Measurements from ENCODE around the gene HDAC9.

Gene HDAC9

DNA sequence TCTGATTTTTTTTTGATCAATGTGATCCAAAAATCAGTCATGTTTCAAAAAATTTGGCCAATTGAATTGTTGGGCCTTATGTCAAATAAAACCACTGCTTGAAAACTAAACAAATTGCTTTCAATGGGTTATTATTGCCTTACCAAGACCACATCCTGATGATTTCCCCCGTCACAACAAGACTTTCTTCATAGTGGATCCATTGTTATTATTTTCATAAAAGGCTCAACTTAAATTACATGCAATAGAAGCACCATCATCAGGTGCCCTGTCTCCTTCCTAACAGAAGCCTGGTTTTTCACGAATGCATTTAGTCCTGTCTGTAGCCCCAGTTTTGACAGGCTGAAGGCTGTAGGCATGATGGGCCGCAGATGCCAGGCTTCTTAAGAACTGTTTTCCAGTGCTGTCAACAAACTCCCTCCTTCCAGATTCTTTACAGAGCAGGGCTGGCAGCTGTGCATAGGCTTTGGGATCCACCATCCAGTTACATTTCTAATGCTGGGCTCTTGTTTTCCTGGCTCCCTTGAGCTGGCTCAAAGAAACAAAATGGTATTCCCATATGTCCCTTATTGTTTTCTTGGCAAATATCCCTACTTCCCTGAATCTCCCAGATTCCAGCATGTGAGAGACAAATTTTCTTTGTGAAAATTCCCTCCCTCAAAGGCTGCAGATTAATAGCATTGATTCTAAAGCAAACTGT, 319.9 kb downstream of the HDAC9 start:
- Histone ChIP-seq H3K4me2 (ENCODE audit: low read length) (no peak overlapping the region), H4K20me1 (ENCODE audit: control insufficient read depth, insufficient read depth, low read depth, low read length) (no peaks in the 10 kb centered on the region)

DNA sequence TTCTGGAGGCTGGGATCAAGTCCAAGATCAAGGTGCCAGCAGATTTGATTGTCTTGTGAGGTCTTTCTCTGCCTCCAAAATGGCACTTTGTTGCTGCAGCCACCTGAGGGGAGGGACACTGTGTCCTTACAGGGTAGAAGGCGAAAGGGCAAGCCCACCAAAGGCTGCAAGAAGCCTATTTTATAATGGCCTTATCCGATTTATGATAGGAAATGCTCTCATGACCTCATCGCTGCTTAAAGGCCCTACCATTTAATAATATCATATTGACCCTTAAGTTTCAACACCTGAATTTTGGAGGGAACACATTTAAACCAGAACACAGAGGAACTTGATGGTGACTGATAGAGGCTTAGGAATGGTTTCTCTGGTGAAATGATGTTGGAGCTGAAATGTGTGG, 325.4 kb downstream of the HDAC9 start:
- Histone ChIP-seq H4K20me1 (ENCODE audit: control insufficient read depth, insufficient read depth, low read depth, low read length) (no peaks in the 10 kb centered on the region), H3F3A (ENCODE audit: control insufficient read depth, insufficient read depth) (no peaks in the 10 kb centered on the region), H3K79me2 (ENCODE audit: control insufficient read depth, low read length) (no peaks in the 10 kb centered on the region), H3K36me3 (ENCODE audit: control insufficient read depth, low read length) (no peaks in the 10 kb centered on the region), H3K9me2 (replicated peaks; ENCODE audit: control insufficient read depth, low read length) (no peaks in the 10 kb centered on the region), H3K4me3 (ENCODE audit: low read length) (no peak overlapping the region), H3K9me3 (ENCODE audit: control insufficient read depth, insufficient read depth, low read length) (no peaks in the 10 kb centered on the region), H3K4me2 (ENCODE audit: low read length) (no peak overlapping the region), H3K27ac (ENCODE audit: low read depth, low read length) (no peak overlapping the region), H3K27me3 (ENCODE audit: control insufficient read depth, low read length) (no peaks in the 10 kb centered on the region), H3K4me1 (ENCODE audit: control insufficient read depth, low read length) (no peaks in the 10 kb centered on the region)
- no peak for TF ChIP-seq EZH2phosphoT487 (IDR thresholded peaks at IDR 0.05; ENCODE audit: borderline replicate concordance, low read length)
- TF ChIP-seq, protein P1, sequence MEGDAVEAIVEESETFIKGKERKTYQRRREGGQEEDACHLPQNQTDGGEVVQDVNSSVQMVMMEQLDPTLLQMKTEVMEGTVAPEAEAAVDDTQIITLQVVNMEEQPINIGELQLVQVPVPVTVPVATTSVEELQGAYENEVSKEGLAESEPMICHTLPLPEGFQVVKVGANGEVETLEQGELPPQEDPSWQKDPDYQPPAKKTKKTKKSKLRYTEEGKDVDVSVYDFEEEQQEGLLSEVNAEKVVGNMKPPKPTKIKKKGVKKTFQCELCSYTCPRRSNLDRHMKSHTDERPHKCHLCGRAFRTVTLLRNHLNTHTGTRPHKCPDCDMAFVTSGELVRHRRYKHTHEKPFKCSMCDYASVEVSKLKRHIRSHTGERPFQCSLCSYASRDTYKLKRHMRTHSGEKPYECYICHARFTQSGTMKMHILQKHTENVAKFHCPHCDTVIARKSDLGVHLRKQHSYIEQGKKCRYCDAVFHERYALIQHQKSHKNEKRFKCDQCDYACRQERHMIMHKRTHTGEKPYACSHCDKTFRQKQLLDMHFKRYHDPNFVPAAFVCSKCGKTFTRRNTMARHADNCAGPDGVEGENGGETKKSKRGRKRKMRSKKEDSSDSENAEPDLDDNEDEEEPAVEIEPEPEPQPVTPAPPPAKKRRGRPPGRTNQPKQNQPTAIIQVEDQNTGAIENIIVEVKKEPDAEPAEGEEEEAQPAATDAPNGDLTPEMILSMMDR (IDR thresholded peaks at IDR 0.05; ENCODE audit: low read depth, low read length, poor library complexity, severe bottlenecking) = no peak

More for the DNA sequence above, 319.9 kb downstream of the HDAC9 start:
- Histone ChIP-seq H3K4me3 (ENCODE audit: low read length) (no peak overlapping the region), H3K36me3 (ENCODE audit: control insufficient read depth, low read length) (no peaks in the 10 kb centered on the region), H3K79me2 (ENCODE audit: control insufficient read depth, low read length) (no peaks in the 10 kb centered on the region), H3K9me3 (ENCODE audit: control insufficient read depth, insufficient read depth, low read length) (no peaks in the 10 kb centered on the region), H3K9me2 (replicated peaks; ENCODE audit: control insufficient read depth, low read length) (no peaks in the 10 kb centered on the region), H3F3A (ENCODE audit: control insufficient read depth, insufficient read depth) (no peaks in the 10 kb centered on the region), H3K27me3 (ENCODE audit: control insufficient read depth, low read length) (no peaks in the 10 kb centered on the region), H3K4me1 (ENCODE audit: control insufficient read depth, low read length) (no peaks in the 10 kb centered on the region), H3K27ac (ENCODE audit: low read depth, low read length) (no peak overlapping the region)
- TF ChIP-seq EZH2phosphoT487 (IDR thresholded peaks at IDR 0.05; ENCODE audit: borderline replicate concordance, low read length) = no peak
- TF ChIP-seq, protein P1 (IDR thresholded peaks at IDR 0.05; ENCODE audit: low read depth, low read length, poor library complexity, severe bottlenecking) = no peak

DNA sequence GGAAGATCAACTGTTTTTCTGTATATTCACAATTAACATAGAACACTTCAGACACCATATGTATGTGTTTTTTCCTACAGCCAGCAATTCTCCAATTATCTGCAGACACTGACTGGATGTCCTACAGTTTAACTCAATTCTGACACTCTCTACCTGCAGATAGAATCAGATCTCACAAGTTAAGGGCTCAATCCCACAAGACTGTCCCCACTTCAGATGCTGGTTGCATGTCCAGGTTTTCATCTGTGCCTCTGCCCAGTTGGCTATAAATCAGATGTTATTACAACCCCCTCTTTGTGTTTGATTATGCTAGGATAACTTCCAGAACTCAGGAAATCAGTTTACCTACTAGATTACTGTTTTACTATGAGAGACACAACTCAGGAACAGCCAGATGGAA, 326.0 kb downstream of the HDAC9 start:
- H3K79me2 ChIP-seq (ENCODE audit: control insufficient read depth, low read length) = no peaks in the 10 kb centered on the region
- no peaks in the 10 kb centered on the region for H3K27me3 ChIP-seq (ENCODE audit: control insufficient read depth, low read length)
- no peaks in the 10 kb centered on the region for H3K4me1 ChIP-seq (ENCODE audit: control insufficient read depth, low read length)
- no peak overlapping the region for H3K4me3 ChIP-seq (ENCODE audit: low read length)
- no peaks in the 10 kb centered on the region for H3K9me2 ChIP-seq (replicated peaks; ENCODE audit: control insufficient read depth, low read length)
- no peak for TF ChIP-seq EZH2phosphoT487 (IDR thresholded peaks at IDR 0.05; ENCODE audit: borderline replicate concordance, low read length)
- TF ChIP-seq, protein P1 (IDR thresholded peaks at IDR 0.05; ENCODE audit: low read depth, low read length, poor library complexity, severe bottlenecking) = no peak
- H3K4me2 ChIP-seq (ENCODE audit: low read length) = no peak overlapping the region
- no peaks in the 10 kb centered on the region for H3K9me3 ChIP-seq (ENCODE audit: control insufficient read depth, insufficient read depth, low read length)
- no peaks in the 10 kb centered on the region for H4K20me1 ChIP-seq (ENCODE audit: control insufficient read depth, insufficient read depth, low read depth, low read length)
- H3K36me3 ChIP-seq (ENCODE audit: control insufficient read depth, low read length) = no peaks in the 10 kb centered on the region
- H3F3A ChIP-seq (ENCODE audit: control insufficient read depth, insufficient read depth) = no peaks in the 10 kb centered on the region
- no peak overlapping the region for H3K27ac ChIP-seq (ENCODE audit: low read depth, low read length)

Measured in DOHH2 (cell line).